Endothelial cell (in vitro differentiated cells): ENCODE measurements around the gene NACAD. TPM values are rescaled to one million over a fixed set of nuclear protein-coding genes. Genes with fewer than 3 reads are reported as not detected.
A peak's percentile ranks its signal among the peaks of the same experiment; 100 is the strongest.

Experiments used
- DNase-seq: peaks from one replicate; pipeline ENCODE4 v3.0.0; 2021; ENCODE audit warnings: low spot score
- H3K27ac Mint-ChIP-seq: one replicate; pipeline ENCODE4 v1.8.0; 2021; ENCODE audit warnings: mixed read lengths, inconsistent platforms; ENCODE audit not compliant: unreplicated experiment
- H3K27me3 Mint-ChIP-seq: one replicate; pipeline ENCODE4 v1.8.0; 2021; ENCODE audit warnings: mild to moderate bottlenecking, moderate library complexity, mixed read lengths, inconsistent platforms; ENCODE audit not compliant: unreplicated experiment
- H3K36me3 Mint-ChIP-seq: one replicate; pipeline ENCODE4 v1.8.0; 2021; ENCODE audit warnings: mild to moderate bottlenecking, low read depth, mixed read lengths, inconsistent platforms; ENCODE audit not compliant: unreplicated experiment
- H3K4me1 Mint-ChIP-seq: one replicate; pipeline ENCODE4 v1.8.0; 2021; ENCODE audit warnings: mild to moderate bottlenecking, mixed read lengths, inconsistent platforms; ENCODE audit not compliant: unreplicated experiment
- H3K4me3 Mint-ChIP-seq: one replicate; pipeline ENCODE4 v1.8.0; 2021; ENCODE audit warnings: mild to moderate bottlenecking, mixed read lengths, inconsistent platforms; ENCODE audit not compliant: unreplicated experiment
- H3K9me3 Mint-ChIP-seq: one replicate; pipeline ENCODE4 v1.8.0; 2021; ENCODE audit warnings: mixed read lengths, inconsistent platforms; ENCODE audit not compliant: unreplicated experiment
- total RNA-seq: library from RNA; stranded (reverse); fragmentation: NEBNext Ultra II Directional; extraction: Animal tissue kit (Norgen Biotek cat#: 25700); gene quantifications from one replicate; pipeline ENCODE4 v1.2.1, GENCODE V29; 2021; ENCODE audit not compliant: unreplicated experiment
- TF ChIP-seq, protein P1 (sequence below): fragments of 200-600 bp; sonication (generic); IDR thresholded peaks from one replicate; pipeline ENCODE4 v1.5.0; 2021; ENCODE audit warnings: antibody characterized with exemption; ENCODE audit not compliant: unreplicated experiment

NACAD gene
- total RNA-seq, 1 donor from 2014 or later: 3.5 TPM

DNA sequence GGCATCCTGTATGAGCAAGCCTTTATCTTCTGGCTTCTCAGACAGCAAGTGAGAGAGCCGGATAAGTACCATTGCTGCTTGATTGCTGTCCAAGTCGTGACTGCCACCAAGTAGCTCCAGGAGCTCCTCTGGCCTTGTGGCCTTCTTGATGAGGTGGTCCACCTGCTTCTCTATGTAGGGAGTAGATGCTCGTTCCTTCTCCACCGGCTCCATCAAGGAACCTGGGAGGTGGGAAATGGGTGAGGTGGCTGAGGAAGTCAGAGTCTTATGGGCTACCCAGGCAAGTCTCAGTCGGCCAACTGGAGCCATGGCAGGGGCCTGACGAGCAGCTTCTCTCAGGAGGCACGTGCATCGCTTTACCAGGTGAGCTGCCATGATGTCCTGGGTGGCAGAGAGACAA is 20.1 kb upstream of the NACAD start:
- DNase-seq: no peak

DNA sequence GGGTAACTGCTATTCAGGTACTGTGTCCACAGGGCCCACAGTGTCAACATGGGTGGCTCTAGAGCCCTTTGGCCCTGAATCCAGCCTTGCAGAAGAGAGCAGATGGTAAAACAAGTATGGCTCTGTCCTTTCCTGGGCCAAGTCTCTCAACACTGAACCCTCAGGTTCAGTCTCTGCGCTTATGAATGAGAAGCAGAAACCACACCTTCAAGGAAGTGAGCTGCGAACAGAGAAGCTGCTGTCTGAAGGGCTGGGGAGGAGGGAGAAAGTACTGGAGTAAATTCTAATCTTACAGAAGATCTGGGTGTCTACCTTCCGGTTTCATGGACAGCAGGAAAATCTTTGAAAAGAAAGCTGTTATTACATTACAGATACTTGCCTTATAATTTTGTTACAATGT is 18.6 kb upstream of the NACAD start:
- Mint-ChIP-seq H3K36me3 (peaks cover 21% of the 10 kb centered on the region), H3K4me1 (peaks cover 17% of the 10 kb centered on the region), H3K27me3 (peaks cover 10% of the 10 kb centered on the region), H3K4me3 (no peak overlapping the region), H3K27ac (no peak overlapping the region), H3K9me3 (no peaks in the 10 kb centered on the region)
- no peak for DNase-seq
- TF ChIP-seq, protein P1, sequence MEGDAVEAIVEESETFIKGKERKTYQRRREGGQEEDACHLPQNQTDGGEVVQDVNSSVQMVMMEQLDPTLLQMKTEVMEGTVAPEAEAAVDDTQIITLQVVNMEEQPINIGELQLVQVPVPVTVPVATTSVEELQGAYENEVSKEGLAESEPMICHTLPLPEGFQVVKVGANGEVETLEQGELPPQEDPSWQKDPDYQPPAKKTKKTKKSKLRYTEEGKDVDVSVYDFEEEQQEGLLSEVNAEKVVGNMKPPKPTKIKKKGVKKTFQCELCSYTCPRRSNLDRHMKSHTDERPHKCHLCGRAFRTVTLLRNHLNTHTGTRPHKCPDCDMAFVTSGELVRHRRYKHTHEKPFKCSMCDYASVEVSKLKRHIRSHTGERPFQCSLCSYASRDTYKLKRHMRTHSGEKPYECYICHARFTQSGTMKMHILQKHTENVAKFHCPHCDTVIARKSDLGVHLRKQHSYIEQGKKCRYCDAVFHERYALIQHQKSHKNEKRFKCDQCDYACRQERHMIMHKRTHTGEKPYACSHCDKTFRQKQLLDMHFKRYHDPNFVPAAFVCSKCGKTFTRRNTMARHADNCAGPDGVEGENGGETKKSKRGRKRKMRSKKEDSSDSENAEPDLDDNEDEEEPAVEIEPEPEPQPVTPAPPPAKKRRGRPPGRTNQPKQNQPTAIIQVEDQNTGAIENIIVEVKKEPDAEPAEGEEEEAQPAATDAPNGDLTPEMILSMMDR: no peak

More for the DNA sequence above, 20.1 kb upstream of the NACAD start:
- H3K9me3 Mint-ChIP-seq: no peaks in the 10 kb centered on the region
- H3K36me3 Mint-ChIP-seq: peaks cover 15% of the 10 kb centered on the region
- peak overlapping the region; percentile 12 for H3K4me3 Mint-ChIP-seq
- H3K4me1 Mint-ChIP-seq: peaks cover 20% of the 10 kb centered on the region
- peaks cover 10% of the 10 kb centered on the region for H3K27me3 Mint-ChIP-seq
- TF ChIP-seq, protein P1: no peak
- no peak overlapping the region for H3K27ac Mint-ChIP-seq

DNA sequence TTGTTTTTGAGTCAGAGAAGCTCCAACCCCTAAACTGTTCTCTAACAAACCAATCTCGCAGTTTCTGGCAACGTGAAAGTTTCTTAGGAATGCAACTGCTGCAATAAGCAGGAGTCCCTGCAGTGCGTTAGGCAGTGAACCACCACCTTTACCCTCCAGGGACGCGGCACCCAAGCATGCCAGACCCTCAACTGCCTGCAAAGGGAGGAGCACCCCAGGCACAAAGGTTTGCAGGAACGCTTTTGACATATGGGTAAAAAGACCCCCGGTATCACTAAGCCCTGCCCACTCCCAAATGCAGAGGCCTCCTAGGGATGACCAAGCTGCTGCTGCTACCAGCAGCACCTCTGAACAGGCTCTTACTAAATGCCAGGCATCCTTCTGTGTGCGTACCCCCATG is 18.1 kb upstream of the NACAD start:
- no peak for DNase-seq
- H3K27me3 Mint-ChIP-seq: peaks cover 8% of the 10 kb centered on the region
- TF ChIP-seq, protein P1: no peak
- H3K36me3 Mint-ChIP-seq: peaks cover 21% of the 10 kb centered on the region
- H3K4me1 Mint-ChIP-seq: peaks cover 15% of the 10 kb centered on the region
- no peak overlapping the region for H3K4me3 Mint-ChIP-seq
- no peaks in the 10 kb centered on the region for H3K9me3 Mint-ChIP-seq
- no peak overlapping the region for H3K27ac Mint-ChIP-seq

DNA sequence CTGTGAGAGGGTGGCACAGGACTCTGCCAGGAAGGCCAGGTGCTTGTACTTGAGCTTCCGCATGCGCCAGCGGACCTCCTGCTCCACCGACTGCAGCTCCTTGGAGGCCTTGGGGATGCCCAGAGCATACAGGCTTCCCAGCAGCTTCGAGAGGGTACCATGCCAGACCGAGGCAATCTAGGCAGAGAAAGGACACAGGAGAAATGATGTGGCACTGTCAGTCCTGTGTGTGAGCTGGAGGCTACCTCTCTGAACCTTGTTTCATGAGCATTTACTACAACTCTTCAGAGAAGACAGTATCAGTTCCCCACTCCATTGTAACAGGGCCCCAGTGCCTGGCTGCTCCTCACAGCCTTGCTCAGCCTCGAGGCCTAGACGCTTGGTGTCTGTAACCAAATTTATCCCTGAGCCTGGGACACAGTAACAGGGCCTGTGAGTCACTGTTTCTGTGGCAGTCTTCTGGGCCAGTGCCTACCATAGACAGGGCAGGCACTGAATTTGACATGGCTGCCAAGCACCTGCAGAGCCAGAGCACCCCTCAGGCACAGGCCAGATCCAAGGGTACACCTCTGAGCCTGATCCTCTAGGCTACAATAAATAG is 16.9 kb upstream of the NACAD start:
- Mint-ChIP-seq H3K4me1 (peaks cover 6% of the 10 kb centered on the region), H3K36me3 (peaks cover 25% of the 10 kb centered on the region), H3K9me3 (no peaks in the 10 kb centered on the region), H3K27ac (no peak overlapping the region), H3K4me3 (no peak overlapping the region), H3K27me3 (peaks cover 2% of the 10 kb centered on the region)
- no peak for DNase-seq
- TF ChIP-seq, protein P1: no peak

- H3K4me3 Mint-ChIP-seq: no peak overlapping the region
- no peak for DNase-seq
- peaks cover 2% of the 10 kb centered on the region for H3K27me3 Mint-ChIP-seq
- TF ChIP-seq, protein P1: no peak
- peaks cover 25% of the 10 kb centered on the region for H3K36me3 Mint-ChIP-seq
- H3K9me3 Mint-ChIP-seq: no peaks in the 10 kb centered on the region
- peaks cover 2% of the 10 kb centered on the region for H3K4me1 Mint-ChIP-seq
- H3K27ac Mint-ChIP-seq: no peak overlapping the region
Observed at GRCh38 chr7:45104844-45105587, 16.2 kb upstream of the NACAD start.
